ENCODE results near the gene PRSS22. TPM values are rescaled to one million over a fixed set of nuclear protein-coding genes. Genes with fewer than 3 reads are reported as not detected.

The PRSS22 gene
- total RNA-seq, 1 experiment from 2014 or later: 3.9 TPM

DNA sequence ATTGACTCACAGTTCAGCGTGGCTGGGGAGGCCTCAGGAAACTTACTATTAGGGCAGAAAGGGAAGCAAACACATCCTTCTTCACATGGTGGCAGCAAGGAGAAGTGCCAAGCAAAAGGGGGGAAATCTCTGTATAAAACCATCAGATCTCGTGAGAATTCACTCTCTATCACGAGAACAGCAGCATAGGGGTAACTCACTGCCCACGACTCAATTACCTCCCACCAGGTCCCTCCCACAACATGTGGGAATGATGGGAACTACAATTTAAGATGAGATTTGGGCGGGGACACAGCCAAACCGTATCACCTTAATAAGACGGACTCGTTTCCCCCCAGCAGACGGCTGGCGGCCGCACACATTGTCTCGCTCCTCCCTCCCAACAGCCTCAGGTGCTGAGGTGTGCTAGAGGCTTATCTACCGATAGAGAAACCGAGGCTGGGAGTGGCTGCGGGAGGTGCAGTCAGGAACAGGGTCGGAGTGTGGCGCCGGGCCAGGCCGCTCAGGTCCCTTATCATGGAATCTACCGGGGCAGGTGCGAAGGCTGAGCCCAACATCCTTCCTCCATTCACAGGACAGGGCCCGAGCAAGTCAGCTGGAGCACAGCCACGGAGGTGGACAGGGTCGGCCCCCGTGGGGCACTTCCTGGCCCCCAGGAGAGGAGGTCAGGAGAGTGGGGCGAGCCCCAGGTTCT is 32.8 kb downstream of the PRSS22 start:
- no peaks in the 10 kb centered on the region for H3K27me3 Mint-ChIP-seq (ENCODE audit: low read depth)
- ChIA-PET POLR2A (no interaction called here), CTCF (interaction anchor here (0.6 to 1.6 kb wide), 2 partner anchors 14 to 31 kb away, joined by 3 to 5 read pairs; no protein-coding TSS in a partner anchor)
- no peak overlapping the region for H3K27ac Mint-ChIP-seq
- no peaks in the 10 kb centered on the region for H3K9me3 Mint-ChIP-seq
- H3K4me3 Mint-ChIP-seq: no peak overlapping the region
- H3K36me3 Mint-ChIP-seq: no peaks in the 10 kb centered on the region
- no peak for ATAC-seq
- H3K4me1 Mint-ChIP-seq: no peaks in the 10 kb centered on the region
- TF ChIP-seq ETV6 (CRISPR knock-in tag; IDR thresholded peaks at IDR 0.05) (no peak), SP1 (CRISPR knock-in tag; conservative IDR thresholded peaks at IDR 0.05) (no peak), ATF3 (CRISPR knock-in tag; conservative IDR thresholded peaks at IDR 0.05) (no peak), ZNF138 (CRISPR knock-in tag; conservative IDR thresholded peaks at IDR 0.05) (no peak), ZNF396 (CRISPR knock-in tag; IDR thresholded peaks at IDR 0.05; ENCODE audit: borderline replicate concordance) (no peak), OVOL2 (CRISPR knock-in tag; IDR thresholded peaks at IDR 0.05; ENCODE audit: borderline replicate concordance) (no peak)
- TF ChIP-seq, protein P1, sequence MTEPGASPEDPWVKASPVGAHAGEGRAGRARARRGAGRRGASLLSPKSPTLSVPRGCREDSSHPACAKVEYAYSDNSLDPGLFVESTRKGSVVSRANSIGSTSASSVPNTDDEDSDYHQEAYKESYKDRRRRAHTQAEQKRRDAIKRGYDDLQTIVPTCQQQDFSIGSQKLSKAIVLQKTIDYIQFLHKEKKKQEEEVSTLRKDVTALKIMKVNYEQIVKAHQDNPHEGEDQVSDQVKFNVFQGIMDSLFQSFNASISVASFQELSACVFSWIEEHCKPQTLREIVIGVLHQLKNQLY (CRISPR knock-in tag; IDR thresholded peaks at IDR 0.05): no peak
- TF ChIP-seq, protein P2, sequence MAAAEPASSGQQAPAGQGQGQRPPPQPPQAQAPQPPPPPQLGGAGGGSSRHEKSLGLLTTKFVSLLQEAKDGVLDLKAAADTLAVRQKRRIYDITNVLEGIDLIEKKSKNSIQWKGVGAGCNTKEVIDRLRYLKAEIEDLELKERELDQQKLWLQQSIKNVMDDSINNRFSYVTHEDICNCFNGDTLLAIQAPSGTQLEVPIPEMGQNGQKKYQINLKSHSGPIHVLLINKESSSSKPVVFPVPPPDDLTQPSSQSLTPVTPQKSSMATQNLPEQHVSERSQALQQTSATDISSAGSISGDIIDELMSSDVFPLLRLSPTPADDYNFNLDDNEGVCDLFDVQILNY (CRISPR knock-in tag; IDR thresholded peaks at IDR 0.05): no peak
- DNase-seq (ENCODE audit: low spot score): no peak

DNA sequence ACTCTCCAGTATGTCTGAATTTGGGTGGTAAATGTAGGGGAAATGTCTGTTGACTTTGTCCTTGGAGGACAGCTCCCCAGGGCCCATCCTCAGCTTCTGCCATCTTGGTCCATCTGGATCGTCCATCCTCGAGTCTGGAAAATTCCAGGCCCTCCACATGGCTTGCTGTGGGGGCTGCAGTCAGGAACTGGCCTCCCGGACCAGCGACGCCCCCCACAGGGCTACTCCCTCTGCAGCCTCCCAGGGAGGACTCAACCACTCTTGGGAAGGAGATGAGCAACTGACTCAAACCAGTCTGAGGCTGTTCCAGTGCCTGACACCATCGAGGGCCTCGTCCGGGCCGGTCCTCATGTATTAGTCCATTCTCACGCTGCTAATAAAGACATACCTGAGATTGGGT is 33.3 kb downstream of the PRSS22 start:
- ChIA-PET CTCF (interaction anchor here (1.9 to 2.0 kb wide), 2 partner anchors 14 to 43 kb away, joined by 6 to 13 read pairs; no protein-coding TSS in a partner anchor), POLR2A (no interaction called here)
- Mint-ChIP-seq H3K4me1 (no peaks in the 10 kb centered on the region), H3K27me3 (ENCODE audit: low read depth) (no peaks in the 10 kb centered on the region), H3K4me3 (no peak overlapping the region), H3K36me3 (no peaks in the 10 kb centered on the region), H3K9me3 (no peaks in the 10 kb centered on the region), H3K27ac (no peak overlapping the region)
- ATAC-seq (no peak), DNase-seq (ENCODE audit: low spot score) (no peak)
- TF ChIP-seq JAZF1 (CRISPR knock-in tag; IDR thresholded peaks at IDR 0.05): no peak
- TF ChIP-seq ATF6 (CRISPR knock-in tag; IDR thresholded peaks at IDR 0.05): no peak
- no peak for TF ChIP-seq ZNF532 (CRISPR knock-in tag; IDR thresholded peaks at IDR 0.05; ENCODE audit: borderline replicate concordance)
- TF ChIP-seq CREB1 (CRISPR knock-in tag; IDR thresholded peaks at IDR 0.05): no peak
- no peak for TF ChIP-seq SP1 (CRISPR knock-in tag; conservative IDR thresholded peaks at IDR 0.05)
- no peak for TF ChIP-seq NR3C1 (CRISPR knock-in tag; conservative IDR thresholded peaks at IDR 0.05; ENCODE audit: low read depth)
- TF ChIP-seq, protein P3, sequence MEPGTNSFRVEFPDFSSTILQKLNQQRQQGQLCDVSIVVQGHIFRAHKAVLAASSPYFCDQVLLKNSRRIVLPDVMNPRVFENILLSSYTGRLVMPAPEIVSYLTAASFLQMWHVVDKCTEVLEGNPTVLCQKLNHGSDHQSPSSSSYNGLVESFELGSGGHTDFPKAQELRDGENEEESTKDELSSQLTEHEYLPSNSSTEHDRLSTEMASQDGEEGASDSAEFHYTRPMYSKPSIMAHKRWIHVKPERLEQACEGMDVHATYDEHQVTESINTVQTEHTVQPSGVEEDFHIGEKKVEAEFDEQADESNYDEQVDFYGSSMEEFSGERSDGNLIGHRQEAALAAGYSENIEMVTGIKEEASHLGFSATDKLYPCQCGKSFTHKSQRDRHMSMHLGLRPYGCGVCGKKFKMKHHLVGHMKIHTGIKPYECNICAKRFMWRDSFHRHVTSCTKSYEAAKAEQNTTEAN (CRISPR knock-in tag; IDR thresholded peaks at IDR 0.05): no peak
- TF ChIP-seq GABPB1 (CRISPR knock-in tag; IDR thresholded peaks at IDR 0.05): no peak
- no peak for TF ChIP-seq ZNF425 (CRISPR knock-in tag; conservative IDR thresholded peaks at IDR 0.05)
- TF ChIP-seq, protein P4, sequence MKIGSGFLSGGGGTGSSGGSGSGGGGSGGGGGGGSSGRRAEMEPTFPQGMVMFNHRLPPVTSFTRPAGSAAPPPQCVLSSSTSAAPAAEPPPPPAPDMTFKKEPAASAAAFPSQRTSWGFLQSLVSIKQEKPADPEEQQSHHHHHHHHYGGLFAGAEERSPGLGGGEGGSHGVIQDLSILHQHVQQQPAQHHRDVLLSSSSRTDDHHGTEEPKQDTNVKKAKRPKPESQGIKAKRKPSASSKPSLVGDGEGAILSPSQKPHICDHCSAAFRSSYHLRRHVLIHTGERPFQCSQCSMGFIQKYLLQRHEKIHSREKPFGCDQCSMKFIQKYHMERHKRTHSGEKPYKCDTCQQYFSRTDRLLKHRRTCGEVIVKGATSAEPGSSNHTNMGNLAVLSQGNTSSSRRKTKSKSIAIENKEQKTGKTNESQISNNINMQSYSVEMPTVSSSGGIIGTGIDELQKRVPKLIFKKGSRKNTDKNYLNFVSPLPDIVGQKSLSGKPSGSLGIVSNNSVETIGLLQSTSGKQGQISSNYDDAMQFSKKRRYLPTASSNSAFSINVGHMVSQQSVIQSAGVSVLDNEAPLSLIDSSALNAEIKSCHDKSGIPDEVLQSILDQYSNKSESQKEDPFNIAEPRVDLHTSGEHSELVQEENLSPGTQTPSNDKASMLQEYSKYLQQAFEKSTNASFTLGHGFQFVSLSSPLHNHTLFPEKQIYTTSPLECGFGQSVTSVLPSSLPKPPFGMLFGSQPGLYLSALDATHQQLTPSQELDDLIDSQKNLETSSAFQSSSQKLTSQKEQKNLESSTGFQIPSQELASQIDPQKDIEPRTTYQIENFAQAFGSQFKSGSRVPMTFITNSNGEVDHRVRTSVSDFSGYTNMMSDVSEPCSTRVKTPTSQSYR (CRISPR knock-in tag; IDR thresholded peaks at IDR 0.05): no peak

Measured in WTC11 (cell line).